ENCODE data around the gene GDE1.

- peak; percentile 50 to 78 (median 74) for TF ChIP-seq CTCF (IDR thresholded peaks at IDR 0.05)
- no peak for TF ChIP-seq POLR2A (IDR thresholded peaks at IDR 0.05)
These were observed 19.3 kb downstream of the GDE1 start for GRCh38 chr16:19502395-19503131.
